Left ventricle myocardium inferior (tissue), 1 donor: ENCODE data around the gene MSI1. TPM values are rescaled to one million over a fixed set of nuclear protein-coding genes. Genes with fewer than 3 reads are reported as not detected.

Experiments used
- DNase-seq: peaks from one replicate; pipeline ENCODE4 v3.0.0-alpha.2; 2020
- H3K27ac ChIP-seq: fragments of 200-600 bp; replicated peaks from 2 replicates; pipeline ENCODE4 v1.8.0; 2021
- H3K27me3 ChIP-seq: fragments of 200-600 bp; 2 replicates; pipeline ENCODE4 v1.8.0; 2021; ENCODE audit warnings: low read depth
- H3K36me3 ChIP-seq: fragments of 200-600 bp; 2 replicates; pipeline ENCODE4 v1.8.0; 2021
- H3K4me1 ChIP-seq: fragments of 200-600 bp; 2 replicates; pipeline ENCODE4 v1.8.0; 2021
- H3K4me3 ChIP-seq: fragments of 200-600 bp; 2 replicates; pipeline ENCODE4 v1.8.0; 2021; ENCODE audit warnings: mild to moderate bottlenecking, moderate library complexity
- H3K9me3 ChIP-seq: fragments of 200-600 bp; replicated peaks from 2 replicates; pipeline ENCODE4 v1.8.0; 2021
- CTCF ChIP-seq: fragments of 200-600 bp; IDR thresholded peaks from 2 replicates; pipeline ENCODE4 v1.8.0; 2021; ENCODE audit warnings: antibody characterized with exemption, mild to moderate bottlenecking, borderline replicate concordance
- intact Hi-C: fragments of 100-400 bp; cut with micrococcal nuclease; formaldehyde crosslinking; loops from one replicate; pipeline ENCODE4 v1.11.0; 2022
- total RNA-seq: library from RNA; stranded (reverse); fragmentation: NEBNext Ultra II Directional; extraction: Animal tissue kit (Norgen Biotek cat#: 25700); gene quantifications from one replicate; pipeline ENCODE4 v1.2.1, GENCODE V29; 2021
- donor health status: DM: no; HTN: yes; CAD: no; lungs with severe emphysema.

Gene MSI1
- total RNA-seq, 1 donor from 2014 or later: 4.8 TPM

GRCh38 chr12:120357104-120357503, 11.9 kb downstream of the MSI1 start:
- H3K36me3 ChIP-seq: no peaks in the 10 kb centered on the region
- no peak overlapping the region for H3K27ac ChIP-seq
- no peaks in the 10 kb centered on the region for H3K9me3 ChIP-seq
- no peak overlapping the region for H3K4me3 ChIP-seq
- TF ChIP-seq CTCF: no peak
- intact Hi-C loops: loop anchor here (5.0 to 10.0 kb wide), 2 partner anchors 78 to 205 kb away; partner anchors contain the start of gene COX6A1
- H3K27me3 ChIP-seq: peaks cover 11% of the 10 kb centered on the region
- H3K4me1 ChIP-seq: peaks cover 14% of the 10 kb centered on the region
- DNase-seq: no peak

- H3K9me3 ChIP-seq: no peaks in the 10 kb centered on the region
- H3K27ac ChIP-seq: no peak overlapping the region
- intact Hi-C loops: loop anchor here (5.0 to 10.0 kb wide), 2 partner anchors 78 to 206 kb away; partner anchors contain the start of gene COX6A1
- H3K36me3 ChIP-seq: no peaks in the 10 kb centered on the region
- peaks cover 6% of the 10 kb centered on the region for H3K27me3 ChIP-seq
- DNase-seq: peak; percentile 76
- no peak overlapping the region for H3K4me3 ChIP-seq
- TF ChIP-seq CTCF: peak; percentile 87
- peaks cover 9% of the 10 kb centered on the region for H3K4me1 ChIP-seq
These were observed 12.4 kb downstream of the MSI1 start for GRCh38 chr12:120356567-120357030.

- Histone ChIP-seq H3K4me1 (peaks cover 4% of the 10 kb centered on the region), H3K4me3 (no peak overlapping the region), H3K27me3 (no peaks in the 10 kb centered on the region), H3K36me3 (peaks cover 4% of the 10 kb centered on the region), H3K9me3 (no peaks in the 10 kb centered on the region), H3K27ac (no peak overlapping the region)
- no peak for TF ChIP-seq CTCF
- no peak for DNase-seq
- intact Hi-C loops: loop anchor here (10.0 kb wide), 1 partner anchor 81 kb away; the partner anchor contains the start of gene COX6A1
These were observed 15.2 kb downstream of the MSI1 start for GRCh38 chr12:120353556-120354317.

GRCh38 chr12:120353136-120353535, 15.8 kb downstream of the MSI1 start:
- Histone ChIP-seq H3K27me3 (no peaks in the 10 kb centered on the region), H3K4me3 (no peak overlapping the region), H3K4me1 (peaks cover 4% of the 10 kb centered on the region), H3K27ac (no peak overlapping the region), H3K9me3 (no peaks in the 10 kb centered on the region), H3K36me3 (peaks cover 4% of the 10 kb centered on the region)
- intact Hi-C loops: loop anchor here (10.0 kb wide), 1 partner anchor 82 kb away; the partner anchor contains the start of gene COX6A1
- no peak for DNase-seq
- TF ChIP-seq CTCF: no peak

- no peak for DNase-seq
- Histone ChIP-seq H3K27ac (no peak overlapping the region), H3K4me1 (peaks cover 4% of the 10 kb centered on the region), H3K9me3 (no peaks in the 10 kb centered on the region), H3K4me3 (no peak overlapping the region), H3K27me3 (no peaks in the 10 kb centered on the region), H3K36me3 (peaks cover 4% of the 10 kb centered on the region)
- intact Hi-C loops: loop anchor here (10.0 kb wide), 1 partner anchor 83 kb away; the partner anchor contains the start of gene COX6A1
- no peak for TF ChIP-seq CTCF
These were observed 16.8 kb downstream of the MSI1 start for GRCh38 chr12:120352117-120352516.
